WTC11 (cell line): Measurements from ENCODE around the gene PRDM15. TPM values are rescaled to one million over a fixed set of nuclear protein-coding genes. Genes with fewer than 3 reads are reported as not detected.
A peak's percentile ranks its signal among the peaks of the same experiment; 100 is the strongest.

ENCODE experiments used
- ATAC-seq: fragments of 200-7000 bp; cut with Tn5 transposase; 2 replicates; pipeline ENCODE4 v1.10.0; 2021; ENCODE audit warnings: mild to moderate bottlenecking, moderate library complexity
- CTCF ChIA-PET: fragments of 300-600 bp; sonication (Branson Sonifier 250); formaldehyde crosslinking; loops from one replicate; lab custom pipeline; 2021; ENCODE audit warnings: antibody characterized with exemption; lab: Charles Lee
- POLR2A ChIA-PET: fragments of 350-600 bp; sonication (Branson Sonifier 250); formaldehyde crosslinking; loops from one replicate; lab custom pipeline; 2021; ENCODE audit warnings: antibody characterized with exemption; lab: Charles Lee
- DNase-seq: peaks from one replicate; pipeline ENCODE4 v3.0.0; 2021; ENCODE audit warnings: low spot score
- H3K27ac Mint-ChIP-seq: 2 replicates; pipeline ENCODE4 v1.8.0; 2021; ENCODE audit warnings: mixed read lengths
- H3K27me3 Mint-ChIP-seq: 2 replicates; pipeline ENCODE4 v1.8.0; 2021; ENCODE audit warnings: low read depth, mild to moderate bottlenecking, moderate library complexity, mixed read lengths
- H3K36me3 Mint-ChIP-seq: 2 replicates; pipeline ENCODE4 v1.8.0; 2021; ENCODE audit warnings: mixed read lengths
- H3K4me1 Mint-ChIP-seq: 2 replicates; pipeline ENCODE4 v1.8.0; 2022; ENCODE audit warnings: mixed read lengths
- H3K4me3 Mint-ChIP-seq: 2 replicates; pipeline ENCODE4 v1.8.0; 2021; ENCODE audit warnings: mild to moderate bottlenecking, moderate library complexity, mixed read lengths
- H3K9me3 Mint-ChIP-seq: 2 replicates; pipeline ENCODE4 v1.8.0; 2021; ENCODE audit warnings: mixed read lengths
- CDX4 ChIP-seq: fragments of 250-450 bp; sonication (Bioruptor Pico); IDR thresholded peaks from 2 replicates; pipeline ENCODE4 v1.9.0; 2021; ENCODE audit warnings: moderate library complexity, mild to moderate bottlenecking, inconsistent platforms, borderline replicate concordance
- ERG ChIP-seq: fragments of 250-450 bp; sonication (Bioruptor Pico); IDR thresholded peaks from 2 replicates; pipeline ENCODE4 v1.8.0; 2021; ENCODE audit warnings: mild to moderate bottlenecking
- HMGA2 ChIP-seq: fragments of 250-450 bp; sonication (Bioruptor Pico); IDR thresholded peaks from 2 replicates; pipeline ENCODE4 v1.4.0; 2021; ENCODE audit warnings: mild to moderate bottlenecking, moderate library complexity
- JUN ChIP-seq: sonication (generic); formaldehyde crosslinking; IDR thresholded peaks from 2 replicates; pipeline ENCODE4 v1.8.0; 2023; ENCODE audit warnings: mild to moderate bottlenecking, missing genetic modification reagents
- MAX ChIP-seq: sonication (generic); formaldehyde crosslinking; IDR thresholded peaks from 2 replicates; pipeline ENCODE4 v1.8.0; 2022; ENCODE audit warnings: mild to moderate bottlenecking, missing genetic modification reagents
- MXD4 ChIP-seq: fragments of 250-450 bp; sonication (Bioruptor Pico); IDR thresholded peaks from 2 replicates; pipeline ENCODE4 v1.8.0; 2021; ENCODE audit warnings: mild to moderate bottlenecking, moderate library complexity, borderline replicate concordance
- NR1H2 ChIP-seq: sonication (generic); formaldehyde crosslinking; IDR thresholded peaks from 2 replicates; pipeline ENCODE4 v1.9.0; 2021; ENCODE audit warnings: mild to moderate bottlenecking, moderate library complexity, missing genetic modification reagents
- NR2C2 ChIP-seq: sonication (generic); formaldehyde crosslinking; IDR thresholded peaks from 2 replicates; pipeline ENCODE4 v1.8.0; 2022; ENCODE audit warnings: mild to moderate bottlenecking, missing genetic modification reagents
- SMAD3 ChIP-seq: sonication (generic); formaldehyde crosslinking; IDR thresholded peaks from 2 replicates; pipeline ENCODE4 v1.8.0; 2022; ENCODE audit warnings: missing genetic modification reagents, mild to moderate bottlenecking, borderline replicate concordance
- SOX15 ChIP-seq: fragments of 250-450 bp; sonication (Bioruptor Pico); IDR thresholded peaks from 2 replicates; pipeline ENCODE4 v1.9.0; 2021; ENCODE audit warnings: mild to moderate bottlenecking
- SP1 ChIP-seq: sonication (generic); formaldehyde crosslinking; conservative IDR thresholded peaks from 2 replicates; pipeline ENCODE4 v1.8.1; 2022; ENCODE audit warnings: missing genetic modification reagents
- TEAD4 ChIP-seq: sonication (generic); formaldehyde crosslinking; IDR thresholded peaks from 2 replicates; pipeline ENCODE4 v1.8.0; 2022; ENCODE audit warnings: mild to moderate bottlenecking, missing genetic modification reagents
- USF1 ChIP-seq: sonication (generic); formaldehyde crosslinking; IDR thresholded peaks from 2 replicates; pipeline ENCODE4 v1.8.0; 2022; ENCODE audit warnings: mild to moderate bottlenecking, missing genetic modification reagents
- ZBTB21 ChIP-seq: sonication (generic); formaldehyde crosslinking; IDR thresholded peaks from 2 replicates; pipeline ENCODE4 v1.8.1; 2023; ENCODE audit warnings: mild to moderate bottlenecking, missing genetic modification reagents, borderline replicate concordance
- ZNF121 ChIP-seq: sonication (generic); formaldehyde crosslinking; IDR thresholded peaks from 2 replicates; pipeline ENCODE4 v1.8.0; 2023; ENCODE audit warnings: missing genetic modification reagents
- ZNF232 ChIP-seq: sonication (generic); formaldehyde crosslinking; IDR thresholded peaks from 2 replicates; pipeline ENCODE4 v1.8.0; 2022; ENCODE audit warnings: mild to moderate bottlenecking, missing genetic modification reagents
- ZNF263 ChIP-seq: sonication (generic); formaldehyde crosslinking; IDR thresholded peaks from 2 replicates; pipeline ENCODE4 v1.8.1; 2022; ENCODE audit warnings: low read depth, mild to moderate bottlenecking, moderate library complexity, missing genetic modification reagents
- ZNF396 ChIP-seq: fragments of 250-450 bp; sonication (Bioruptor Pico); IDR thresholded peaks from 2 replicates; pipeline ENCODE4 v1.8.0; 2021; ENCODE audit warnings: mild to moderate bottlenecking, moderate library complexity, borderline replicate concordance
- ZNF416 ChIP-seq: fragments of 250-450 bp; sonication (Bioruptor Pico); IDR thresholded peaks from 2 replicates; pipeline ENCODE4 v1.9.0; 2021; ENCODE audit warnings: mild to moderate bottlenecking, inconsistent platforms
- ZNF423 ChIP-seq: fragments of 250-450 bp; sonication (Bioruptor Pico); IDR thresholded peaks from 2 replicates; pipeline ENCODE4 v2.1.2; 2022; ENCODE audit warnings: mild to moderate bottlenecking, moderate library complexity
- total RNA-seq: library from RNA; stranded (reverse); gene quantifications from 3 replicates; pipeline ENCODE4 v1.2.3, GENCODE V29; 2021
- TF ChIP-seq, protein P1 (sequence below): sonication (generic); formaldehyde crosslinking; IDR thresholded peaks from 2 replicates; pipeline ENCODE4 v1.8.1; 2022; ENCODE audit warnings: low read depth, missing genetic modification reagents, borderline replicate concordance
- TF ChIP-seq, protein P2 (sequence below): sonication (generic); formaldehyde crosslinking; IDR thresholded peaks from 2 replicates; pipeline ENCODE4 v1.8.1; 2022; ENCODE audit warnings: mild to moderate bottlenecking, moderate library complexity, missing genetic modification reagents
- TF ChIP-seq, protein P3 (sequence below): sonication (generic); formaldehyde crosslinking; IDR thresholded peaks from 2 replicates; pipeline ENCODE4 v1.8.0; 2022; ENCODE audit warnings: missing genetic modification reagents
- TF ChIP-seq, protein P4 (sequence below): fragments of 250-450 bp; sonication (Bioruptor Pico); conservative IDR thresholded peaks from 2 replicates; pipeline ENCODE4 v1.9.0; 2021; ENCODE audit warnings: mild to moderate bottlenecking

Gene PRDM15
- total RNA-seq, 1 experiment from 2014 or later = 12.9 TPM

- Mint-ChIP-seq H3K27me3 (no peaks in the 10 kb centered on the region), H3K4me3 (no peak overlapping the region), H3K36me3 (peaks cover 8% of the 10 kb centered on the region; the same call in 1 of the 2 replicates), H3K27ac (peak overlapping the region; percentile 68; the same call in 1 of the 2 replicates), H3K4me1 (peaks cover 15% of the 10 kb centered on the region), H3K9me3 (0 out of 2 replicates have a peak, but pooled peaks cover 3% of the 10 kb centered on the region)
- DNase-seq = no peak
- ATAC-seq = no peak
- ChIA-PET POLR2A (no interaction called here), CTCF (interaction anchor here (0.6 to 4.9 kb wide), 7 partner anchors 14 to 500 kb away, joined by 3 to 31 read pairs (median 4); no protein-coding TSS in a partner anchor)
- TF ChIP-seq SOX15 (CRISPR knock-in tag) (no peak), TEAD4 (CRISPR knock-in tag) (no peak), ZNF263 (CRISPR knock-in tag) (no peak), ZNF423 (CRISPR knock-in tag) (no peak), SP1 (CRISPR knock-in tag) (no peak), SMAD3 (no peak), ZNF396 (CRISPR knock-in tag) (no peak), JUN (CRISPR knock-in tag) (no peak), ERG (CRISPR knock-in tag) (no peak), ZNF121 (no peak), NR1H2 (CRISPR knock-in tag) (no peak)
- TF ChIP-seq, protein P1, sequence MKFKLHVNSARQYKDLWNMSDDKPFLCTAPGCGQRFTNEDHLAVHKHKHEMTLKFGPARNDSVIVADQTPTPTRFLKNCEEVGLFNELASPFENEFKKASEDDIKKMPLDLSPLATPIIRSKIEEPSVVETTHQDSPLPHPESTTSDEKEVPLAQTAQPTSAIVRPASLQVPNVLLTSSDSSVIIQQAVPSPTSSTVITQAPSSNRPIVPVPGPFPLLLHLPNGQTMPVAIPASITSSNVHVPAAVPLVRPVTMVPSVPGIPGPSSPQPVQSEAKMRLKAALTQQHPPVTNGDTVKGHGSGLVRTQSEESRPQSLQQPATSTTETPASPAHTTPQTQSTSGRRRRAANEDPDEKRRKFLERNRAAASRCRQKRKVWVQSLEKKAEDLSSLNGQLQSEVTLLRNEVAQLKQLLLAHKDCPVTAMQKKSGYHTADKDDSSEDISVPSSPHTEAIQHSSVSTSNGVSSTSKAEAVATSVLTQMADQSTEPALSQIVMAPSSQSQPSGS (CRISPR knock-in tag) = no peak
Observed at GRCh38 chr21:41846536-41846935, 32.6 kb downstream of the PRDM15 start.

DNA sequence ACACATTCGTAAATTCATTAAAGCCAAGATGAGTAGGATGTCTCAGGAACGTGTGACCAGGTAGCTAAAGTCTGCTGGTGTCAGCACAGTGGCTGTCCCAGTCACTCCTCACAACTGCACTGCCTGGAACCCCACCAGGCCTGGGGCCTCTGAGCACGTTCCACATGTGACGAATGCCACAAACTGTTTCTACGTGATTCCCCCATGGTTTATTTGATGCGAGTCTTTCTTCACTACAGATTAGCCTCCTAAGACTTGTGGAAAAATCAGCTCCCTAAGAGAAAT lies 33.2 kb downstream of the PRDM15 start:
- Mint-ChIP-seq H3K4me1 (peaks cover 15% of the 10 kb centered on the region), H3K36me3 (peaks cover 13% of the 10 kb centered on the region), H3K27me3 (no peaks in the 10 kb centered on the region), H3K9me3 (peaks cover 8% of the 10 kb centered on the region), H3K4me3 (no peak overlapping the region), H3K27ac (peak overlapping the region; percentile 68)
- CTCF ChIA-PET = interaction anchor here (2.7 to 4.9 kb wide), 2 partner anchors 28 to 233 kb away, joined by 30 to 31 read pairs; no protein-coding TSS in a partner anchor
- ATAC-seq (no peak), DNase-seq (no peak)
- POLR2A ChIA-PET = no interaction called here
- TF ChIP-seq ZNF416 (CRISPR knock-in tag) (no peak), ERG (CRISPR knock-in tag) (no peak), NR2C2 (no peak), ZNF232 (CRISPR knock-in tag) (no peak), ZNF263 (CRISPR knock-in tag) (no peak), ZBTB21 (CRISPR knock-in tag) (no peak), MAX (CRISPR knock-in tag) (no peak), CDX4 (CRISPR knock-in tag) (no peak), SP1 (CRISPR knock-in tag) (no peak), MXD4 (CRISPR knock-in tag) (no peak), HMGA2 (no peak), USF1 (CRISPR knock-in tag) (no peak)
- TF ChIP-seq, protein P2, sequence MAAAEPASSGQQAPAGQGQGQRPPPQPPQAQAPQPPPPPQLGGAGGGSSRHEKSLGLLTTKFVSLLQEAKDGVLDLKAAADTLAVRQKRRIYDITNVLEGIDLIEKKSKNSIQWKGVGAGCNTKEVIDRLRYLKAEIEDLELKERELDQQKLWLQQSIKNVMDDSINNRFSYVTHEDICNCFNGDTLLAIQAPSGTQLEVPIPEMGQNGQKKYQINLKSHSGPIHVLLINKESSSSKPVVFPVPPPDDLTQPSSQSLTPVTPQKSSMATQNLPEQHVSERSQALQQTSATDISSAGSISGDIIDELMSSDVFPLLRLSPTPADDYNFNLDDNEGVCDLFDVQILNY = no peak
- TF ChIP-seq, protein P3, sequence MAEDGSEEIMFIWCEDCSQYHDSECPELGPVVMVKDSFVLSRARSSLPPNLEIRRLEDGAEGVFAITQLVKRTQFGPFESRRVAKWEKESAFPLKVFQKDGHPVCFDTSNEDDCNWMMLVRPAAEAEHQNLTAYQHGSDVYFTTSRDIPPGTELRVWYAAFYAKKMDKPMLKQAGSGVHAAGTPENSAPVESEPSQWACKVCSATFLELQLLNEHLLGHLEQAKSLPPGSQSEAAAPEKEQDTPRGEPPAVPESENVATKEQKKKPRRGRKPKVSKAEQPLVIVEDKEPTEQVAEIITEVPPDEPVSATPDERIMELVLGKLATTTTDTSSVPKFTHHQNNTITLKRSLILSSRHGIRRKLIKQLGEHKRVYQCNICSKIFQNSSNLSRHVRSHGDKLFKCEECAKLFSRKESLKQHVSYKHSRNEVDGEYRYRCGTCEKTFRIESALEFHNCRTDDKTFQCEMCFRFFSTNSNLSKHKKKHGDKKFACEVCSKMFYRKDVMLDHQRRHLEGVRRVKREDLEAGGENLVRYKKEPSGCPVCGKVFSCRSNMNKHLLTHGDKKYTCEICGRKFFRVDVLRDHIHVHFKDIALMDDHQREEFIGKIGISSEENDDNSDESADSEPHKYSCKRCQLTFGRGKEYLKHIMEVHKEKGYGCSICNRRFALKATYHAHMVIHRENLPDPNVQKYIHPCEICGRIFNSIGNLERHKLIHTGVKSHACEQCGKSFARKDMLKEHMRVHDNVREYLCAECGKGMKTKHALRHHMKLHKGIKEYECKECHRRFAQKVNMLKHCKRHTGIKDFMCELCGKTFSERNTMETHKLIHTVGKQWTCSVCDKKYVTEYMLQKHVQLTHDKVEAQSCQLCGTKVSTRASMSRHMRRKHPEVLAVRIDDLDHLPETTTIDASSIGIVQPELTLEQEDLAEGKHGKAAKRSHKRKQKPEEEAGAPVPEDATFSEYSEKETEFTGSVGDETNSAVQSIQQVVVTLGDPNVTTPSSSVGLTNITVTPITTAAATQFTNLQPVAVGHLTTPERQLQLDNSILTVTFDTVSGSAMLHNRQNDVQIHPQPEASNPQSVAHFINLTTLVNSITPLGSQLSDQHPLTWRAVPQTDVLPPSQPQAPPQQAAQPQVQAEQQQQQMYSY = no peak
- TF ChIP-seq, protein P4, sequence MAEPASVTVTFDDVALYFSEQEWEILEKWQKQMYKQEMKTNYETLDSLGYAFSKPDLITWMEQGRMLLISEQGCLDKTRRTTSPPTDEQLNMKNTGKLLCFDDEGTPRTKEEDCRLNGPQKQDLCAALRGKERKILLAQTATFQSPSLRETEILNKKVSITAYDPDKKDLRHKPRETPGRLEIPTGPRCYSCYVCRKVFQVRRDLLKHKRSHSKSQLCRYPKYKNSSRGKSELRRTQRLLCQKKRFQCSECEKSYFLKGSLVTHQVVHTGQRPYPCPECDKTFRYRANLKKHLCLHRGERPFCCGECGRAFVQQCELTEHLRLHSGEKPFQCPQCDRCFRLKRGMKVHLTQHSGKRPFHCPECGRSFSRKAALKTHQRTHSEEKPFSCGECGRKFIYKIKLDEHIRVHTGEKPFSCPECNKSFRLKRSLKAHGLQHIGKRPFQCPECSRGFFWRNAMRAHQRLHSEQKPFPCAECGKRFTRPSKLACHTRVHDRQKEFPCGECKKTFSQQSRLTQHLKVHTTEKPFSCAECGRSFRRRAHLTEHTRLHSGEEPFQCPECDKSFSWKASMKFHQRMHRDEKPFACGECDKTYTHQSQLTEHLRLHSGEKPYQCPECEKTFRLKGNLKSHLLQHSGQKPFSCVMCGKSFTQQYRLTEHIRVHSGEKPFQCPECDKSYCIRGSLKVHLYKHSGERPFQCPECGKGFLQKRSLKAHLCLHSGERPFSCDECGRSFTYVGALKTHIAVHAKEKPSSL (CRISPR knock-in tag) = no peak
